PC-9 (cell line): ENCODE results near the gene IGSF22. TPM values are rescaled to one million over a fixed set of nuclear protein-coding genes. Genes with fewer than 3 reads are reported as not detected.
A peak's percentile ranks its signal among the peaks of the same experiment; 100 is the strongest.

Experiments used
- BruUV-seq: library from RNA; stranded (reverse); fragments of 400-500 nt; replicated peaks from 2 replicates; lab custom pipeline; 2021; lab: Mats Ljungman, UMichigan
- CTCF ChIA-PET: fragments of 300-600 bp; sonication (Branson Sonifier 250); formaldehyde crosslinking; loops from one replicate; lab custom pipeline; 2022; ENCODE audit warnings: antibody characterized with exemption; lab: Charles Lee
- POLR2A ChIA-PET: fragments of 300-600 bp; sonication (Branson Sonifier 250); formaldehyde crosslinking; loops from one replicate; lab custom pipeline; 2022; ENCODE audit warnings: antibody characterized with exemption; ENCODE audit not compliant: unreplicated experiment; lab: Charles Lee
- DNase-seq, 2 experiments: peaks; one replicate each; pipeline versions ENCODE4 v3.0.0 to v3.0.0-alpha.2; 2015 to 2022; ENCODE audit warnings: mixed read lengths in 1 of 2
- H2AFZ ChIP-seq: fragments of 200-600 bp; sonication (generic); 2 replicates; pipeline ENCODE4 v1.8.1; 2017; ENCODE audit warnings: antibody characterized with exemption
- H3F3A ChIP-seq: fragments of 200-600 bp; sonication (generic); 2 replicates; pipeline ENCODE4 v1.8.1; 2017; ENCODE audit warnings: antibody characterized with exemption, mild to moderate bottlenecking, low read depth; ENCODE audit not compliant: insufficient read depth
- H3K27ac ChIP-seq: fragments of 200-600 bp; sonication (generic); 2 replicates; pipeline ENCODE4 v1.6.1; 2016; ENCODE audit warnings: mixed run types
- H3K27me3 ChIP-seq: fragments of 200-600 bp; sonication (generic); 2 replicates; pipeline ENCODE4 v1.6.1; 2016; ENCODE audit warnings: low read depth, mixed run types; ENCODE audit not compliant: insufficient read depth
- H3K36me3 ChIP-seq: fragments of 200-600 bp; sonication (generic); 2 replicates; pipeline ENCODE4 v1.6.1; 2016; ENCODE audit warnings: low read depth, mixed run types
- H3K4me1 ChIP-seq: fragments of 200-600 bp; sonication (generic); replicated peaks from 2 replicates; pipeline ENCODE4 v1.6.1; 2016; ENCODE audit warnings: mixed run types; ENCODE audit not compliant: insufficient read depth
- H3K4me2 ChIP-seq: fragments of 200-600 bp; sonication (generic); 2 replicates; pipeline ENCODE4 v1.6.1; 2017; ENCODE audit warnings: mixed run types
- H3K4me3 ChIP-seq: fragments of 200-600 bp; sonication (generic); 2 replicates; pipeline ENCODE4 v1.6.1; 2016; ENCODE audit warnings: mixed run types
- H3K79me2 ChIP-seq: fragments of 200-600 bp; sonication (generic); 2 replicates; pipeline ENCODE4 v1.6.1; 2017; ENCODE audit warnings: low read depth, mixed run types
- H3K9me2 ChIP-seq: fragments of 200-600 bp; sonication (generic); 2 replicates; pipeline ENCODE4 v1.8.1; 2017; ENCODE audit warnings: mild to moderate bottlenecking; ENCODE audit not compliant: insufficient read depth
- H3K9me3 ChIP-seq: fragments of 200-600 bp; sonication (generic); 2 replicates; pipeline ENCODE4 v1.8.1; 2016; ENCODE audit warnings: low read depth; ENCODE audit not compliant: insufficient read depth
- H4K20me1 ChIP-seq: fragments of 200-600 bp; sonication (generic); 2 replicates; pipeline ENCODE4 v1.8.1; 2017; ENCODE audit not compliant: insufficient read depth
- EZH2 ChIP-seq: fragments of 200-600 bp; sonication (generic); IDR thresholded peaks from 2 replicates; pipeline ENCODE4 v1.8.0; 2017; ENCODE audit warnings: antibody characterized with exemption, low read depth
- intact Hi-C: fragments of 100-400 bp; cut with micrococcal nuclease; formaldehyde crosslinking; loops from one replicate; pipeline ENCODE4 v1.10.0; 2022; ENCODE audit not compliant: unreplicated experiment
- total RNA-seq: library from RNA; stranded (reverse); gene quantifications from 2 replicates; pipeline ENCODE4 v1.2.3, GENCODE V29; 2021
- TF ChIP-seq, protein P1 (sequence below): fragments of 200-600 bp; sonication (generic); conservative IDR thresholded peaks from 2 replicates; pipeline ENCODE4 v1.6.1; 2017; ENCODE audit warnings: mixed run types, antibody characterized with exemption, mild to moderate bottlenecking, moderate library complexity

Gene IGSF22
- total RNA-seq, 1 experiment from 2014 or later = 0.33 TPM

DNA sequence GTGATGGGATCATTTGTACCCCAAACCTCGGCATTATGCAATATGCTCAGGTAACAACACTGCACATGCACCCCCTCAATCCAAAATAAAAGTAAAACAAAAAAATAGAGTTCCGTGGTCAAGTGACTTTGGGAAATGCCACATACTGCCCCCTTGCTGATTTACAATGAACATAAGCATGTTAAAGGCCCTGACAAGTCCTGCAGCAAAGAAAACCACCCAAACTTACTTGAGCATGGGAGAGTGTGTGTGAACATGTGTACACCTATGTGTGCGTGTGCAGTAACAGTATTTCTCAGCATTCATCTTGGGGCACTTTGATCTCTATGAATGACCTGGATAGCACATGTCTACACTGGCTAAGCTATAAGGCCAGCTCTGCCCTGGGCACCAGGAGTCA, 15.8 kb upstream of the IGSF22 start:
- H3K4me3 ChIP-seq = no peak overlapping the region
- H3K27ac ChIP-seq = no peak overlapping the region
- H3K27me3 ChIP-seq = 0 out of 2 replicates have a peak, but pooled peaks cover 1% of the 10 kb centered on the region
- H3K79me2 ChIP-seq = no peaks in the 10 kb centered on the region
- H4K20me1 ChIP-seq = no peaks in the 10 kb centered on the region
- H2AFZ ChIP-seq = no peak overlapping the region
- H3K36me3 ChIP-seq = no peaks in the 10 kb centered on the region
- no peak for DNase-seq
- TF ChIP-seq EZH2 = no peak
- TF ChIP-seq, protein P1, sequence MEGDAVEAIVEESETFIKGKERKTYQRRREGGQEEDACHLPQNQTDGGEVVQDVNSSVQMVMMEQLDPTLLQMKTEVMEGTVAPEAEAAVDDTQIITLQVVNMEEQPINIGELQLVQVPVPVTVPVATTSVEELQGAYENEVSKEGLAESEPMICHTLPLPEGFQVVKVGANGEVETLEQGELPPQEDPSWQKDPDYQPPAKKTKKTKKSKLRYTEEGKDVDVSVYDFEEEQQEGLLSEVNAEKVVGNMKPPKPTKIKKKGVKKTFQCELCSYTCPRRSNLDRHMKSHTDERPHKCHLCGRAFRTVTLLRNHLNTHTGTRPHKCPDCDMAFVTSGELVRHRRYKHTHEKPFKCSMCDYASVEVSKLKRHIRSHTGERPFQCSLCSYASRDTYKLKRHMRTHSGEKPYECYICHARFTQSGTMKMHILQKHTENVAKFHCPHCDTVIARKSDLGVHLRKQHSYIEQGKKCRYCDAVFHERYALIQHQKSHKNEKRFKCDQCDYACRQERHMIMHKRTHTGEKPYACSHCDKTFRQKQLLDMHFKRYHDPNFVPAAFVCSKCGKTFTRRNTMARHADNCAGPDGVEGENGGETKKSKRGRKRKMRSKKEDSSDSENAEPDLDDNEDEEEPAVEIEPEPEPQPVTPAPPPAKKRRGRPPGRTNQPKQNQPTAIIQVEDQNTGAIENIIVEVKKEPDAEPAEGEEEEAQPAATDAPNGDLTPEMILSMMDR = no peak
- H3K4me2 ChIP-seq = no peak overlapping the region
- intact Hi-C loops = no loop called here
- no peaks in the 10 kb centered on the region for H3K9me2 ChIP-seq
- no TSS peak for BruUV-seq
- ChIA-PET CTCF (interaction anchor here (0.6 kb wide), 1 partner anchor 1833 kb away, joined by 9 read pairs; no protein-coding TSS in a partner anchor), POLR2A (no interaction called here)
- no peaks in the 10 kb centered on the region for H3K4me1 ChIP-seq
- H3F3A ChIP-seq = no peaks in the 10 kb centered on the region
- H3K9me3 ChIP-seq = no peaks in the 10 kb centered on the region

DNA sequence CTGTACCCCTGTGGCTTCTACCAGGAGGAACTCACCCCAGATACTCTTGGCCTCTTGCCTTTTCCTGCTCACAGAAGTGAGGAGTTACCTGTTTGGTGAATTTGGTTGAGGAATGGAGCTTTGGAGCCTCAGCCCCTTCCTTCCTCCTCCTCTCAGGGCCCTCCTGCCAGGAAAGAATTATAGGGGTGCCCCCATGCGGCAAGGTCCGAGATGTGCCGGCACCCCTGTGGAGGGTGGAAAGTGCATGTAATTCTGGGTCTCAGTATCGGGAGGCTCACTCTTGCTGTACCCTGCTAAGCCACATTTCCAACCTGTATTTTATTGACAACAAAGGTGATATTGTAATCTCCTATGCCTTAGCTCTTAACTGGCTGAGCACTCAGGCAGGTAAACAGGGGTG, 13.7 kb upstream of the IGSF22 start:
- ChIA-PET CTCF (no interaction called here), POLR2A (no interaction called here)
- no peaks in the 10 kb centered on the region for H3K9me3 ChIP-seq
- no peak overlapping the region for H3K4me2 ChIP-seq
- no peak overlapping the region for H2AFZ ChIP-seq
- intact Hi-C loops = loop anchor here (10.0 kb wide), 1 partner anchor 495 kb away; the partner anchor contains the start of gene SAA2
- no peak overlapping the region for H3K27ac ChIP-seq
- H3F3A ChIP-seq = no peaks in the 10 kb centered on the region
- no peaks in the 10 kb centered on the region for H4K20me1 ChIP-seq
- H3K4me1 ChIP-seq = no peaks in the 10 kb centered on the region
- no peaks in the 10 kb centered on the region for H3K36me3 ChIP-seq
- no peaks in the 10 kb centered on the region for H3K79me2 ChIP-seq
- TF ChIP-seq, protein P1 = peak; percentile 47
- TF ChIP-seq EZH2 = no peak
- no TSS peak for BruUV-seq
- no peaks in the 10 kb centered on the region for H3K9me2 ChIP-seq
- H3K4me3 ChIP-seq = no peak overlapping the region
- H3K27me3 ChIP-seq = peaks cover 5% of the 10 kb centered on the region; the same call in 1 of the 2 replicates
- DNase-seq = no peak

DNA sequence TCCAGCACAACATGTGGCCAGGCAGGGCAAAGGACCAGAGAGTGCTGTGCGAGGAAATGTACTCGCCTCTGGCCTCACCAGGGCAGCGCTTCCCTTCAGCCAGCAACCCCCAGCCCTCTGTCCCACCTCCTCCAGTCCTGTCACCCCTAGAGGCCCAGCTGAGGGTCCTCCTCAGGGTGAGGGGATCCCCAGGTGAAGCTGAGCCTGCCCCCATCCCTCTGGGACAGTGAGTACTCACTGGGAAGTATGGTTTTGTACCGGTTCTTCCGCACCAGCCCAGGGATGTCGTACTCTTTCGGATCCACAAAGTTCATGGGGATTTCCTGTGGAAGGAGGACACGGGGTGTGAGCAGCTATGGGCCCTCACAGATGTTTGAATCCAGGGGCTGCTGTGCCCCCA, 11.7 kb upstream of the IGSF22 start:
- Histone ChIP-seq H3K4me3 (no peak overlapping the region), H2AFZ (no peak overlapping the region), H3K9me3 (no peaks in the 10 kb centered on the region), H3K4me2 (no peak overlapping the region), H3K9me2 (no peaks in the 10 kb centered on the region), H3K36me3 (no peaks in the 10 kb centered on the region), H3K27ac (no peak overlapping the region), H3K4me1 (no peaks in the 10 kb centered on the region), H3K27me3 (peaks cover 5% of the 10 kb centered on the region; the same call in 1 of the 2 replicates), H3K79me2 (no peaks in the 10 kb centered on the region), H3F3A (no peaks in the 10 kb centered on the region), H4K20me1 (no peaks in the 10 kb centered on the region)
- DNase-seq = no peak
- no TSS peak for BruUV-seq
- TF ChIP-seq EZH2 = no peak
- TF ChIP-seq, protein P1 = no peak
- intact Hi-C loops = loop anchor here (10.0 kb wide), 1 partner anchor 493 kb away; the partner anchor contains the start of gene SAA2
- ChIA-PET CTCF (no interaction called here), POLR2A (no interaction called here)
